GM12891 (cell line): ENCODE results near the gene ASB15.

ENCODE experiments used
- PAX5 ChIP-seq: IDR thresholded peaks from 2 replicates; pipeline ENCODE4 v1.6.1; 2011; ENCODE audit warnings: low read length, moderate library complexity, mild to moderate bottlenecking; ENCODE audit not compliant: insufficient read depth, severe bottlenecking
- POLR2A ChIP-seq: IDR thresholded peaks from 2 replicates; pipeline ENCODE4 v1.6.1; 2011; ENCODE audit warnings: low read depth, low read length, control low read depth
- POLR2AphosphoS5 ChIP-seq: IDR thresholded peaks from 2 replicates; pipeline ENCODE4 v1.6.1; 2011; ENCODE audit warnings: low read depth, low read length, control low read depth
- POU2F2 ChIP-seq: IDR thresholded peaks from 2 replicates; pipeline ENCODE4 v1.6.1; 2011; ENCODE audit warnings: low read depth, mild to moderate bottlenecking, control low read depth, low read length, moderate library complexity
- TAF1 ChIP-seq: IDR thresholded peaks from 2 replicates; pipeline ENCODE4 v1.6.1; 2011; ENCODE audit warnings: low read depth, low read length, control low read depth

DNA sequence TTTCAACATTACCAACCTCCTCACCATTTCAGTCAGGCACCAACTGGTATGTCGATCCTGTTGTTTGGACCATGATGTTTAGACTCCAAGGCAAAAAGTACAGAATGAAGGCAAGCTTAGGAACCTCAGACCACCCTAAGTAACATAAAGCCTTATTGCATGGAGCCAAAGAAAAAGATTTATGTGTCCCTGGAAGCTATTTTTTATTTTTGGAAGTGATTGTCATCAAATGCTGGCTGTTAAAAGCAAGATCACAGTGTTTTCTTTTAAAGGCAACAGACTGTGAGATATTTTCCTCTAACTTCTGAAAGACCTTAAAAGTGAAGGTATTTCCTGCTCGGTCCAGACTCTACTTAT, 8.2 kb downstream of the ASB15 start:
- TF ChIP-seq POLR2AphosphoS5 = no peak
- TF ChIP-seq POLR2A = no peak
- no peak for TF ChIP-seq TAF1
- no peak for TF ChIP-seq PAX5
- TF ChIP-seq POU2F2 = no peak
